ENCODE measurements around the gene MSRB3. TPM values are rescaled to one million over a fixed set of nuclear protein-coding genes. Genes with fewer than 3 reads are reported as not detected.

The MSRB3 gene
- total and polyA plus RNA-seq, 4 donors: 1.0 to 5.2 (median 3.1) TPM

- Histone ChIP-seq H3K36me3 (ENCODE audit: control insufficient read depth in 4 of 4, insufficient read depth in 3 of 4, low read depth in 1 of 4, low read length in 3 of 4) (peaks cover 0 to 9% (median 5%) of the 10 kb centered on the region in 4 donors), H3K4me3 (ENCODE audit: low read depth in 1 of 3, low read length in 3 of 3) (no peak overlapping the region), H3K27me3 (ENCODE audit: control insufficient read depth in 4 of 4, insufficient read depth in 4 of 4, low read length in 3 of 4) (no peaks in the 10 kb centered on the region), H3K9ac (ENCODE audit: low read depth in 1 of 2, low read length in 2 of 2) (no peak overlapping the region), H3K9me3 (ENCODE audit: control insufficient read depth in 4 of 4, low read length in 3 of 4) (peaks cover 3 to 15% (median 5%) of the 10 kb centered on the region in 4 donors), H3K4me1 (ENCODE audit: control insufficient read depth in 4 of 4, insufficient read depth in 4 of 4, low read length in 3 of 4) (peaks cover 0 to 2% (median 0%) of the 10 kb centered on the region in 4 donors), H3K27ac (ENCODE audit: low read depth in 1 of 2, low read length in 2 of 2) (no peak overlapping the region)
- TF ChIP-seq ATF3 (IDR thresholded peaks at IDR 0.05): no peak
- no peak for TF ChIP-seq EGR1 (IDR thresholded peaks at IDR 0.05; ENCODE audit: low read depth in 2 of 2)
- peak; percentile 75 to 79 for TF ChIP-seq RAD21 (IDR thresholded peaks at IDR 0.05)
- peak; percentile 33 for TF ChIP-seq CTCF (IDR thresholded peaks at IDR 0.05; ENCODE audit: low read depth, low read length, missing input control)
- TF ChIP-seq GABPA (IDR thresholded peaks at IDR 0.05 in 1 of 2, conservative IDR thresholded peaks at IDR 0.05 in 1 of 2): no peak
- no peak for TF ChIP-seq HNF4G (IDR thresholded peaks at IDR 0.05)
- WGBS: 15% methylated on average over 3 of the region's 3 CpGs
- no peak for DNase-seq (ENCODE audit: low spot score)
Observed at GRCh38 chr12:65232476-65233077, 45.9 kb upstream of the MSRB3 start.

GRCh38 chr12:65237153-65237552, 41.3 kb upstream of the MSRB3 start:
- Histone ChIP-seq H3K27ac (ENCODE audit: low read depth in 1 of 2, low read length in 2 of 2) (no peak overlapping the region), H3K4me1 (ENCODE audit: control insufficient read depth in 4 of 4, insufficient read depth in 4 of 4, low read length in 3 of 4) (peaks cover 0 to 2% (median 0%) of the 10 kb centered on the region in 4 donors), H3K36me3 (ENCODE audit: control insufficient read depth in 4 of 4, insufficient read depth in 3 of 4, low read depth in 1 of 4, low read length in 3 of 4) (peaks cover 3 to 15% (median 6%) of the 10 kb centered on the region in 4 donors), H3K9ac (ENCODE audit: low read depth in 1 of 2, low read length in 2 of 2) (no peak overlapping the region), H3K9me3 (ENCODE audit: control insufficient read depth in 4 of 4, low read length in 3 of 4) (no peaks in the 10 kb centered on the region), H3K4me3 (ENCODE audit: low read depth in 1 of 3, low read length in 3 of 3) (no peak overlapping the region), H3K27me3 (ENCODE audit: control insufficient read depth in 4 of 4, insufficient read depth in 4 of 4, low read length in 3 of 4) (no peaks in the 10 kb centered on the region)
- no peak for TF ChIP-seq NR2F2 (IDR thresholded peaks at IDR 0.05)
- TF ChIP-seq TAF1 (conservative IDR thresholded peaks at IDR 0.05): no peak
- no peak for TF ChIP-seq SP1 (IDR thresholded peaks at IDR 0.05)
- TF ChIP-seq EGR1 (IDR thresholded peaks at IDR 0.05; ENCODE audit: low read depth in 2 of 2): no peak
- no peak for TF ChIP-seq YY1 (IDR thresholded peaks at IDR 0.05)
- no peak for TF ChIP-seq JUND (IDR thresholded peaks at IDR 0.05)
- no peak for TF ChIP-seq GABPA (IDR thresholded peaks at IDR 0.05 in 1 of 2, conservative IDR thresholded peaks at IDR 0.05 in 1 of 2)
- TF ChIP-seq MAX (IDR thresholded peaks at IDR 0.05): no peak
- TF ChIP-seq HNF4G (IDR thresholded peaks at IDR 0.05): no peak
- no peak for TF ChIP-seq FOXA1 (IDR thresholded peaks at IDR 0.05)
- no peak for TF ChIP-seq ZBTB33 (IDR thresholded peaks at IDR 0.05)
- TF ChIP-seq REST (IDR thresholded peaks at IDR 0.05): no peak
- no peak for TF ChIP-seq CTCF (IDR thresholded peaks at IDR 0.05; ENCODE audit: low read depth, low read length, missing input control)
- no peak for TF ChIP-seq ATF3 (IDR thresholded peaks at IDR 0.05)
- TF ChIP-seq HNF4A (conservative IDR thresholded peaks at IDR 0.05): no peak
- TF ChIP-seq RAD21 (IDR thresholded peaks at IDR 0.05): no peak
- DNase-seq (ENCODE audit: low spot score): no peak
- 99% methylated on average over 1 of the region's 1 CpG for WGBS

Data from liver (tissue), 9 donors.